ENCODE results near the gene EML3. TPM values are rescaled to one million over a fixed set of nuclear protein-coding genes. Genes with fewer than 3 reads are reported as not detected.

EML3 gene
- total and polyA plus RNA-seq, 2 of the 13 experiments (the other 11 are each of a cell fraction or from before 2014, with no cell fraction given): 10.6 to 12.3 TPM

GRCh38 chr11:62553080-62553838 lies 59.3 kb downstream of the EML3 start (continued):
- peak; percentile 59 for TF ChIP-seq ZNF687 (CRISPR knock-in tag; IDR thresholded peaks at IDR 0.05)
- TF ChIP-seq KLF9 (CRISPR knock-in tag; IDR thresholded peaks at IDR 0.05; ENCODE audit: low read depth): no peak
- TF ChIP-seq FOXC1 (CRISPR knock-in tag; IDR thresholded peaks at IDR 0.05; ENCODE audit: borderline replicate concordance): no peak
- TF ChIP-seq ZFY (CRISPR knock-in tag; IDR thresholded peaks at IDR 0.05): 0 out of 2 replicates have a peak, but pooled peaks have one; percentile 28
- no peak for TF ChIP-seq HNF1A (IDR thresholded peaks at IDR 0.05; ENCODE audit: low read depth)
- no peak for TF ChIP-seq HNF1A (CRISPR knock-in tag; IDR thresholded peaks at IDR 0.05; ENCODE audit: borderline replicate concordance)
- TF ChIP-seq ZXDC (CRISPR knock-in tag; IDR thresholded peaks at IDR 0.05): no peak
- no peak for TF ChIP-seq KDM4B (CRISPR knock-in tag; IDR thresholded peaks at IDR 0.05)
- no peak for TF ChIP-seq REPIN1 (CRISPR knock-in tag; IDR thresholded peaks at IDR 0.05; ENCODE audit: borderline replicate concordance, low read depth)
- peak; percentile 41 for TF ChIP-seq TEAD3 (CRISPR knock-in tag; optimal IDR thresholded peaks at IDR 0.05; ENCODE audit: borderline replicate concordance)
- TF ChIP-seq ZNF530 (CRISPR knock-in tag; IDR thresholded peaks at IDR 0.05; ENCODE audit: low read depth): no peak
- no peak for TF ChIP-seq LCORL (IDR thresholded peaks at IDR 0.05)
- TF ChIP-seq LCORL (CRISPR knock-in tag; IDR thresholded peaks at IDR 0.05): 0 out of 2 replicates have a peak, but pooled peaks have one; percentile 26
- no peak for TF ChIP-seq CSRNP1 (CRISPR knock-in tag; IDR thresholded peaks at IDR 0.05)

Data from HepG2 (cell line).